HEK293 (cell line): ENCODE data around the gene ELFN1.
A peak's percentile ranks its signal among the peaks of the same experiment; 100 is the strongest.

Experiments used
- CTCF ChIA-PET: fragments of 350-600 bp; formaldehyde crosslinking; extraction: SDS; loops from one replicate; lab custom pipeline; 2021; ENCODE audit warnings: antibody characterized with exemption; lab: Yijun Ruan, JAX
- POLR2A ChIA-PET: fragments of 300-600 bp; formaldehyde crosslinking; extraction: SDS; loops from one replicate; lab custom pipeline; 2020; ENCODE audit warnings: antibody characterized with exemption, inconsistent platforms; lab: Yijun Ruan, JAX
- H3K27ac ChIP-seq: fragments of 200-500 bp; sonication (Bioruptor generic); 2 replicates; pipeline ENCODE4 v1.5.1; 2014; ENCODE audit warnings: low read depth, low read length, control low read depth, inconsistent platforms; ENCODE audit errors: extremely low read depth
- H3K36me3 ChIP-seq, 2 experiments: fragments of 200-500 bp in 1 of 2; sonication (Bioruptor generic) in 1 of 2; 1 replicate in 1 of 2; 2 replicates in 1 of 2; pipeline ENCODE4 v1.5.1; 2014 to 2017; ENCODE audit warnings: inconsistent platforms in 2 of 2, low read length in 2 of 2; ENCODE audit not compliant: control insufficient read depth in 2 of 2, insufficient read depth in 1 of 2
- H3K4me1 ChIP-seq: fragments of 200-500 bp; sonication (Bioruptor generic); 2 replicates; pipeline ENCODE4 v1.5.1; 2014; ENCODE audit warnings: mild to moderate bottlenecking, low read length, inconsistent platforms; ENCODE audit not compliant: control insufficient read depth, insufficient read depth
- H3K4me3 ChIP-seq: 2 replicates; pipeline ENCODE4 v1.5.1; 2011; ENCODE audit warnings: low read depth, mild to moderate bottlenecking, control low read depth, low read length, moderate library complexity
- H3K9me3 ChIP-seq: fragments of 200-500 bp; sonication (Bioruptor generic); 2 replicates; pipeline ENCODE4 v1.5.1; 2014; ENCODE audit warnings: low read depth, low read length, inconsistent platforms; ENCODE audit not compliant: control insufficient read depth, insufficient read depth
- BCL11A ChIP-seq: fragments of 450-650 bp; formaldehyde crosslinking; IDR thresholded peaks from 2 replicates; pipeline ENCODE4 v1.5.1; 2016; ENCODE audit warnings: low read depth, missing biosample characterization, missing genetic modification characterization
- GFI1B ChIP-seq: fragments of 450-650 bp; formaldehyde crosslinking; IDR thresholded peaks from 2 replicates; pipeline ENCODE4 v1.5.1; 2016; ENCODE audit warnings: missing biosample characterization, missing genetic modification characterization
- GLI2 ChIP-seq: fragments of 450-650 bp; formaldehyde crosslinking; IDR thresholded peaks from 2 replicates; pipeline ENCODE4; 2017; ENCODE audit warnings: missing biosample characterization, missing genetic modification characterization, low read depth, borderline replicate concordance
- GLIS1 ChIP-seq: fragments of 450-650 bp; formaldehyde crosslinking; IDR thresholded peaks from 2 replicates; pipeline ENCODE4 v1.5.1; 2016; ENCODE audit warnings: missing biosample characterization, missing genetic modification characterization
- MYNN ChIP-seq: fragments of 450-650 bp; formaldehyde crosslinking; IDR thresholded peaks from 2 replicates; pipeline ENCODE4 v1.5.1; 2016; ENCODE audit warnings: missing biosample characterization, missing genetic modification characterization, borderline replicate concordance
- ZBTB44 ChIP-seq: fragments of 450-650 bp; IDR thresholded peaks from 2 replicates; pipeline ENCODE4 v1.5.1; 2018; ENCODE audit warnings: missing biosample characterization, mild to moderate bottlenecking, missing genetic modification characterization
- ZBTB6 ChIP-seq: fragments of 450-650 bp; formaldehyde crosslinking; IDR thresholded peaks from 2 replicates; pipeline ENCODE4 v1.5.1; 2017; ENCODE audit warnings: missing biosample characterization, missing genetic modification characterization
- ZFP69B ChIP-seq: fragments of 450-650 bp; formaldehyde crosslinking; IDR thresholded peaks from 2 replicates; pipeline ENCODE4 v1.5.1; 2016; ENCODE audit warnings: missing biosample characterization, missing genetic modification characterization
- ZNF18 ChIP-seq: fragments of 450-650 bp; formaldehyde crosslinking; IDR thresholded peaks from 2 replicates; pipeline ENCODE4 v1.5.1; 2016; ENCODE audit warnings: missing biosample characterization, missing genetic modification characterization
- ZNF223 ChIP-seq: fragments of 450-650 bp; formaldehyde crosslinking; IDR thresholded peaks from 2 replicates; pipeline ENCODE4 v1.5.1; 2016; ENCODE audit warnings: missing biosample characterization, missing genetic modification characterization
- ZNF239 ChIP-seq: fragments of 450-650 bp; formaldehyde crosslinking; IDR thresholded peaks from 2 replicates; pipeline ENCODE4 v1.5.1; 2016; ENCODE audit warnings: missing biosample characterization, missing genetic modification characterization
- ZNF350 ChIP-seq: fragments of 450-650 bp; formaldehyde crosslinking; IDR thresholded peaks from 2 replicates; pipeline ENCODE4 v1.5.0; 2017; ENCODE audit warnings: missing biosample characterization, mild to moderate bottlenecking, missing genetic modification characterization
- ZNF394 ChIP-seq: fragments of 450-650 bp; formaldehyde crosslinking; IDR thresholded peaks from 2 replicates; pipeline ENCODE4 v1.5.1; 2016; ENCODE audit warnings: missing biosample characterization, missing genetic modification characterization, mild to moderate bottlenecking, moderate library complexity, borderline replicate concordance
- ZNF48 ChIP-seq: fragments of 450-650 bp; formaldehyde crosslinking; IDR thresholded peaks from 2 replicates; pipeline ENCODE4 v1.5.1; 2016; ENCODE audit warnings: missing biosample characterization, missing genetic modification characterization
- ZNF600 ChIP-seq: fragments of 450-650 bp; formaldehyde crosslinking; IDR thresholded peaks from 2 replicates; pipeline ENCODE4 v1.5.1; 2016; ENCODE audit warnings: missing biosample characterization, missing genetic modification characterization
- ZNF677 ChIP-seq: fragments of 450-650 bp; IDR thresholded peaks from 2 replicates; pipeline ENCODE4 v1.5.0; 2018; ENCODE audit warnings: missing biosample characterization, mild to moderate bottlenecking, missing genetic modification characterization, moderate library complexity
- ZNF704 ChIP-seq: fragments of 450-650 bp; formaldehyde crosslinking; IDR thresholded peaks from 2 replicates; pipeline ENCODE4 v1.5.1; 2016; ENCODE audit warnings: missing biosample characterization, missing genetic modification characterization
- ZNF830 ChIP-seq: fragments of 450-650 bp; IDR thresholded peaks from 2 replicates; pipeline ENCODE4 v1.5.0; 2018; ENCODE audit warnings: missing biosample characterization, missing genetic modification characterization, low read depth, mild to moderate bottlenecking, moderate library complexity
- ZNF843 ChIP-seq: fragments of 450-650 bp; formaldehyde crosslinking; IDR thresholded peaks from 2 replicates; pipeline ENCODE4 v1.5.1; 2016; ENCODE audit warnings: missing biosample characterization, missing genetic modification characterization

Gene ELFN1

GRCh38 chr7:1725766-1726630 lies 55.9 kb downstream of the ELFN1 start (continued):
- TF ChIP-seq ZNF18 (tag by site-specific recombination) (peak; percentile 77), ZBTB6 (tag by site-specific recombination) (no peak), ZNF350 (tag by site-specific recombination) (no peak), ZNF677 (tag by site-specific recombination) (no peak), ZNF394 (tag by site-specific recombination) (no peak)

GRCh38 chr7:1727079-1727478 lies 57.0 kb downstream of the ELFN1 start:
- Histone ChIP-seq H3K4me3 (no peak overlapping the region), H3K36me3 (no peaks in the 10 kb centered on the region), H3K4me1 (no peaks in the 10 kb centered on the region), H3K9me3 (no peaks in the 10 kb centered on the region; the same call in 1 of the 2 replicates), H3K27ac (no peak overlapping the region)
- ChIA-PET CTCF (interaction anchor here (0.8 kb wide), 1 partner anchor 9 kb away, joined by 4 read pairs; no protein-coding TSS in a partner anchor), POLR2A (no interaction called here)
- TF ChIP-seq GFI1B (tag by site-specific recombination) (no peak), MYNN (tag by site-specific recombination) (peak; percentile 89)

- no peak for TF ChIP-seq ZNF843
- no peak for TF ChIP-seq ZNF223 (tag by site-specific recombination)
- TF ChIP-seq ZNF239 (tag by site-specific recombination), result no peak
- TF ChIP-seq GLIS1 (tag by site-specific recombination), result no peak
- no peak for TF ChIP-seq ZBTB44 (tag by site-specific recombination)
- TF ChIP-seq ZNF704 (tag by site-specific recombination), result no peak
- TF ChIP-seq GLI2 (tag by site-specific recombination), result no peak
- no peak for TF ChIP-seq ZNF350 (tag by site-specific recombination)
- no peak for TF ChIP-seq ZNF394 (tag by site-specific recombination)
- TF ChIP-seq ZNF18 (tag by site-specific recombination), result no peak
- no peak for TF ChIP-seq ZNF600
- no peak for TF ChIP-seq BCL11A (tag by site-specific recombination)
- TF ChIP-seq ZNF48 (tag by site-specific recombination), result no peak
- no peak for TF ChIP-seq ZFP69B (tag by site-specific recombination)
- TF ChIP-seq ZNF830 (tag by site-specific recombination), result no peak
- ChIA-PET CTCF (interaction anchor here (0.8 kb wide), 1 partner anchor 10 kb away, joined by 4 read pairs; no protein-coding TSS in a partner anchor), POLR2A (no interaction called here)
- H3K4me3 ChIP-seq, result no peak overlapping the region
- no peaks in the 10 kb centered on the region for H3K4me1 ChIP-seq
- H3K9me3 ChIP-seq, result no peaks in the 10 kb centered on the region; the same call in 1 of the 2 replicates
- no peaks in the 10 kb centered on the region for H3K36me3 ChIP-seq
- no peak overlapping the region for H3K27ac ChIP-seq
Observed at GRCh38 chr7:1727812-1728570, 57.9 kb downstream of the ELFN1 start.
